Measurements from ENCODE around the gene ANGPTL2.
"Not testable (repeated sequence)": the region's sequence is repeated elsewhere in the genome, so short reads cannot be mapped to it uniquely, and the experiment has no call there.

Gene ANGPTL2

DNA sequence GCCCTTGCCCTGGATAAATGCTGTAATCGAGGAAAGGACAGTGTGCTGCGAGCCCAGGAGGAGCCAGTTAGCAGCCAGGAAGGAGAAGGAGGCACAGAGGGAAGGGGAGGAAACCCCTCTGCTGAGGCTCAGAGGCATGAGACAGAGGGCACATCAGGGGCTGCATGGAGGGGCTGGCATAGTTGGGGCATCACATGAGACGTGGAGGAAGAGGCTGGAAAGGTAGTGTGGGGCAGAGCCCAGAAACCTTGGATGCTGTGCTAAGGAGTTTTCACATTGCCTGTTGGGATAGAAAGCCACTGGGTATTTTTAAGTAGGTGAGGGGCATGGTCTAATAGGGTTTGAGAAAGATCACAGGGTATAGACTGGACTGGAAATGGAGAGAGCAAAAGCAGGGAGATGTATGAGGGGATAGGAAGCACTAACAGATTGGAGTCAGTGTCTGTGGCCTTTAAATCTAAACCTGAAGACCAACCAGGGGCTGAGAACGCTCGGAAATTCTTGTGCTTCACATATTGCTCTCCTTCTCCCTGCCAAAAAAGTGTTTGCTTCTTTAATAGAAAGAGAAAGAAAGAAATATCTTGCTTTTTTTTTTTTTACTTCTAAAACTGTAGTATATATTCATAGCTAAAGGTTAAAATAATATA lies 33.0 kb upstream of the ANGPTL2 start:
- DNase-seq (ENCODE audit: low read depth in 2 of 2) = no peak

DNA sequence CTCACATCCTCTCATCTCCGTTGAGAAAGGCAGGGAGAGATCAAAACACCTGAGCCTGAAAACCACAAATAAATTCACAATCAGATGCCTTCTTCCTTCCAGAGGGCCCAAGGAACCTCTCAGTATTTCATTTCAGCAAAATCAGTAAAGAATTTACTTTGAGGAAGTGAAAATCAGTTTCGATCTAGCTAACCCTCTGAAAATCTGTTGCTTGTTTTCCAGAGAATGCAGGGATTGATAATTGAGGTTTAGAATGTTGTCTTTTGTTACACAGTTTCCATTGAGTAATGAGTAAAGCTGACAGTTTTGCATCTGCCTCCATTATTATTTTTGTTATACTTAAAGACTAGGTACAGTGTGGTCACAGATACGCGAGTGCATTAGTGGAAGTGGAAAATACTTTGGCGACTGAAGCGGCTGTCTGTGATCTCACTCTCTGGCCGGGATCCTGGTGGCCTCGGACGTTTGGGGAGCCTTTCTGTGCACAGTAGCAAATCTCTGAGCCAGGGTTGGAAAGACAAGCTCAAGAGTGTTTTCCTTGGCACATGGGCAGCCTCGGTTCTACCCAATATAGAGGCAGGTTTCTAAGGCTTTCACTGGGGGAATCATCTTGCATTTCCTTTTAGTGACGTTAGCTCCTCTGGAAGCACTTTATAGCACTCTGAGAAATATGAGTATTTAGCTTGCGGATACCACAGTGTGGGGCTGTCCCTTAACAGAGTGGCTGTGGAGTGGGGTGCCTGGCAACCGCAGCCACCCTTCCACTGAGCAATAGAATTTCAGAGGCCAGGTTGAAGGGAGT lies 32.2 kb upstream of the ANGPTL2 start:
- DNase-seq (ENCODE audit: low read depth in 2 of 2) = peak in 1 of 2 donors; percentile 13

DNA sequence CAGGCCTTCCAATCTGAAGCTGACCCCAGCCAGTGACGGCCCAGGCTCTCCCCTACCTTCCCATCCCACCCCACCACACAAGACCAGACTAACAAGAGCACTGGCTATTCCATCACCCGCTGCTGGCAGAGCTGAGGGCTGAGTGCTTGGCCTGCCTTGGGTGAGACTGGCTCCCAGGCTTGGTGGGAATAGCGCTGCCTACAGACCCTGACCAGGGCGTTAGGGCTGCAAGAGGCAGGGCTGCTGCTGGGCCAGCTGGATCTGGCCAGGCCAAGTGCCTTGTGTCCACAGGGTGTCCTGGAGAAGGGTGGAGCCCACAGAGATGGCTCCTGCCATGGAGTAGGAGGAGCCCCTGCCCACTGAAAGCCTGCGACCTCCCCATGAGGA lies 31.6 kb upstream of the ANGPTL2 start:
- no peak for DNase-seq (ENCODE audit: low read depth in 2 of 2)

DNA sequence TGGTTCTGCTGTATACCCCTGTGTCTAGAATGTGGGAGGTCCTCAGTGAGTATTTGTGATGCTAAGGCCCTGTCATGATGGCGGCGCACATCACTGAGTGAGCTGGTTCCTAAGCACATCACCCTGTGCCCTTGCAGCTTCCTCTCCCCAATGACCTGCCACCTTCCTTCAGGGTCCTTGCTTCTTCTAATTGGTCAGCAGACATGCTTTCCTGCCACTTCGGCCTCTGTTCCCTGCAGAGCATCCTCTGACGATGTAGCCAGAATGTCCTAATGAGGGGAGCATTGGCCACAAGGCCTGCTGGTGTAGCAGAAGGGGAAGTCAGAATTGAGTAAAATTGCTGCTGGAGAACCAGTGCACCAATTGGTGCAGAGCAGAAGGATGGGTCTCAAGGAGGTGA lies 31.1 kb upstream of the ANGPTL2 start:
- no peak for DNase-seq (ENCODE audit: low read depth in 2 of 2)

DNA sequence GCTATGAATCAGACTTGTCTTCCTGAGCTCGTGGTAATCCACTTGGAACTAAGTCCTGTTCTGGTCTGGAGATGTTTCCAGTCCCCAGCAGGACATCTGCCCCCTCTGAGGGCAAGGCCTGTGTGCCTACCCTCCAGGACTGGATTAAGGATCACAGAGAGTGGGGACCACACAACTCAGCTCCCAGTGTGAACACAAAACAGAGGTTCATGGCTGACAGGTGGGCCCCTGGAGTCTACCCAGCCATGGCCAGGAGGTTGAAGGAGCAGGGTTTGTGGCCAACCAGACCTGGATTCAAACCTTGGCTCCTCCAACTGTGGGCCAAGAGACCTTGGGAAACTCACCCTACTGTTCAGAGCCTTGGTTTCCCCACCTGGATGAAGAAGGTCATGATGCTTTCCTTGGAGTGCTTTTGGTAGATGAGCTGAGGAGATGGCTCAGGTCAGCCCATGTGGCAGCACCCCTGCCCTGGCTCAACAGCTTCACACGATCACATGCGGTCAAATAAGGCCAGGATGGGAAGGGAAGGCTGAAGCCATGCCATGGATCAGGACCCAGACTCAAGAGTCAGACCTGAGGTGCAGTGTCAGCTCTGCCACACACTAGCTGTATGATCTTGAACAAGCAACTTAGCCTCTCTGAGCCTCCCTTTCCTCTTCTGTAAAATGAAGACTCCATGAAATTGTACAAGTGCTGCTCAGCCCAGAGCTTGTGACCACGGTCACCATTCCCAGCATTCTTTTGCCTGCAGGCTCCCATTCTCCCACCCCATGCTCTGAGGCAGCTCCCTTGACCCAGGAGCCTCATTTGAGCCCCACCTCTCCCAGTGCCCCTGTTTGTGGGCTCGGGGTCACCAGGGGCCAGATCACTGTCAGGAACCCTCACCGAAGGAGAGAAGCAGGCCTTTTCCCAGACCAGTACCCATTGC lies 27.3 kb upstream of the ANGPTL2 start:
- DNase-seq (ENCODE audit: low read depth in 2 of 2) = no peak

DNA sequence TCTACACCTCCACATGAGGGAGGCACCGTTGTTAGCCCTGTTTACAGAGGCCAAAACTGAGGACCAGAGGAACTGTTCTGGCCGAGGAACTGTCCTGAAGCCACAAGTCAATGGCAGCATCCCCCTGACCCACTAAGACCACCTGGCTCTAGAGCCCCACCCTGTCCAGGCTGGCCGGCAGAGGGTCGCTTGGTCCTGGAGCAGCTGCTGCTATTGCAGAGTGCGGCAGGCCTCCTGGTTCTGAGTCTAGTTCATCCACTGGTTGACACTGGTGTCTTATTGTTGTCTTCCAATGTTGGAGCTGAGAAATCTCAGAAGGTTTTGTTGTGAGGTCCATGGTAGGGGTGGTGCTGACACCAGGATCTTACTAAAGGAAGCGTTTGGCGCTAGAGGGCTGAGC lies 26.6 kb upstream of the ANGPTL2 start:
- no peak for DNase-seq (ENCODE audit: low read depth in 2 of 2)

DNA sequence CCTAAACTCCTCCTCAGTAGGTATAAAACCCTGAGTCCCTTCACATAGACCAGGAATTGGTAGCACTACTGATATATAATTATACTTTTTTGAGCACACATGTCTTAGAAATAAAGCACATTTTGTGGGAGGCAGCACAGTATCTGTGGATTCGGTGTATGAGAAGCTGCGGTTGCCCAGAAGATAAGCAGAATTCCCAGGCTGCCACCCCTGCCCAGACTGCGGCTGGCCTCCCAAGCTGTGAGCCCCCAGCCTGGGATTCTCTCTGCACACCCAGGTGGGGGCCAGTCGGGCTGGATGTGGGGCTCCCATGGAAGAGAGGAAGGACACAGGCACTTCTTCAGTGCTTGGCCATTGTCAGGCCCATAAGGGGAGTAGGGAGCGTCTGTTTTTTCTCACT lies 25.6 kb upstream of the ANGPTL2 start:
- no peak for DNase-seq (ENCODE audit: low read depth in 2 of 2)

DNA sequence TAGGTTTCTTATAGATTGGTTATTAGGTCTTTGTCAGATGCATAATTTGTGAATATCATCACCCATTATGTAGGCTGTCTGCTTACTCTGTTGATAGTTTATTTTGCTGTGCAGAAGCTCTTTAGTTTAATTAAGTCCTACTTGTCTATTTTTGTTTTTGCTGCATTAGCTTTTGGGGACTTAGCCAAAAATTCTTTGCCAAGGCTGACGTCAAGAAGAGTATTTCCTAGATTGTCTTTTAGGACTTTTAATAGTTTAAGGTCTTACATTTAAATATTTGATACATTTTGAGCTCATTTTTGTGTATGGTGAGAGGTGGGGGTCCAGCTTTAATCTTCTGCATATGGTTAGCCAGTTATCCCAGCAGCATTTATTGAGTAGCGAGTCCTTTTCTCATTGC lies 24.8 kb upstream of the ANGPTL2 start:
- DNase-seq (ENCODE audit: low read depth in 2 of 2) = no peak

DNA sequence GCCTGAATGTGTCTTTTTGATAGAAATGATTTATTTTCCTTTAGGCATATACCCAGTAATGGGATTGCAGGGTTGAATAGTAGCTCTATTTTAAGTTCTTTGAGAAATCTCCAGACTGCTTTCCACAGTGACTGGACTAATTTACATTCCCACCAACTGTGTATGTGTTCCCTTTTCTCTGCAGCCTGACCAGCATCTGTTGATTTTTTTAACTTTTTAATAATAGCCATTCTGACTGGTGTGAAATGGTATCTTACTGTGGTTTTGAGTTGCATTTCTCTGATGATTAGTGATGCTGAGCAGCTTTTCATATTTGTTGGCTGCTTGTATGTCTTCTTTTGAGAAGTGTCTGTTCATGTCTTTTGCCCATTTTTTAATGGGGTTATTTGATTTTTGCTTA lies 24.4 kb upstream of the ANGPTL2 start:
- not testable (repeated sequence) for DNase-seq (ENCODE audit: low read depth in 2 of 2)

DNA sequence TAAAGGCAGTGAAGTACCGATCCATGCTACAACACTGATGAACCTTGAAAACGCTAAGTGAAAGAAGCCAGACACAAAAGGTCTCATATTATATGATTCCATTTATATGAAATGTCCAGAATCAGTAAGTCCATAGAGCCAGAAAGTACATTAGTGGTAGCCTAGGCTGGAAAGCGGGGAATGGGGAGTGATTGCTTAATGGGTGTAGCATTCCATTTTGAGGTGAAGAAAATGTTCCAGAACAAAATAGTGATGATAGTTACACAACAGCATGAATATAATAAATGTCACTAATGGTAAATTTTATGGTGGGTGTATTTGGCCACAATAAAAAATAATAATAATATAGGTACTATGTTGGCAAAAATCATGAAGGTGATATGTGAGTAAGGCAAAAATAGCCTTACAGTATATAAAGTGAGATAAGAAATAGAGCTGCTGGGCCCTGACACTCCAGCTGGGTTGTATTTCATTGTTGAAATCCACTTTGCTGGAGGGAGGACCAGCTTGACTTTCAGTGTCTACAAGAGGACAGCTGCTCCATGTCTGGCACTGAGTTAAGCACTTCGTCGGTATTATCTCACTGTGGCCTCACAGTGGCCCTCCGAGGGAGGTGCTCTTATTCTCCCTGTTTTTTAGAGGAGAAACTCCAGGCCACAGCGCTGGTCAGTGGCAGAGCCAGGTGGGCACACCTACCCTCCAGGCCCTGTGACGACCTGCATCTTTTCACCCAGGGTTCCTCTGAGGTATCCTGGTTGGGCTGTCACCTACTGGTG lies 22.4 kb upstream of the ANGPTL2 start:
- no peak for DNase-seq (ENCODE audit: low read depth in 2 of 2)

DNA sequence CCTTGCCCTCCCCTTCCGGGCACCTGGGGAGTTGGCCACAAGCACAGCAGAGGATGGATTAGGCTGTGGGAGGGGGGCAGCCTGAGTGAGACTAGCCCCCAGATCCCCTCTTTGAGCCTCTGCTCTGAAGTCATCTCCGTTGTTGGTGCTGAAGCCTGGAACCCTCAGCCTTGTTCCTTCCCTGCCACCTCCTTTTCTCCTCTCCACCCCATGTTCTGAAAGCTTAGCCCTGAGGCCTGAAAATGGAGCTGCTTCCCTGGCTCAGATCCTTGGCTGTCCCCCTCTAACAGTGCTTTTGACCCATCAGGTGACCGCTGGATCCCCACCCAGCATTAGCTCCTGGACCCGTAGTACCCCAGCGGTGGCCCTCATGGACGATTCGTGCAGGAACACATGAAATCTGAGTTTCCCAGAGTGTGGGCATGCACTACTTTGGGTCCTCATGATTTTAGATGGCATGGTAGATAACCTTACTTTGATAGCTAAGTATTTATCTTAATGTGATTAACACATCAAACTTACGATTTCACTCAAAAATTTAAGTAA lies 21.6 kb upstream of the ANGPTL2 start:
- DNase-seq (ENCODE audit: low read depth in 2 of 2) = no peak

DNA sequence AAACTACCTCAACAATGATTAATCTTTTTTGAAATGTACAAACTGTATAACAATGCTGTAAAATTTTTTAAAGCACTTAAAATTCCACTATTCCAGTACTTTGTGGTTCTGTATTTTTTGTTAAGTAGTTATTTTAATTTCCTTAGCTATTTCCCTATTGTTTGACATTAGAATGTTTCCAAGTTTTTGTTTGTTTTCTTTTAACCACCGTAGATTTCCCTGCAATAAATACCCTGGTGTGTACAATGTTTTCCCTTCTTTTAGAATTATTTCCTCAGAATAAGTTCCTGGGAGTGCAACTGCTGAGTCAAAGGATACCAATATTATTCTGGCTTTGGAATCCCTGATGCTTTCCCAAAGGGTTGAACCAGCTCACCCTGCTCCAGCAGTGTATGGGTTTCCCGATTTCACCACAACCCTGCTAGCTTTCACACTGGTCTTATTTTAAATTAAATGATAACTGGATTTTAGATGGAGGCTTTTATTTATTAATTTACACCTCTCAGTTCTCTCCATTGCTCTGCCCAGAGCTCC lies 20.6 kb upstream of the ANGPTL2 start:
- no peak for DNase-seq (ENCODE audit: low read depth in 2 of 2)

DNA sequence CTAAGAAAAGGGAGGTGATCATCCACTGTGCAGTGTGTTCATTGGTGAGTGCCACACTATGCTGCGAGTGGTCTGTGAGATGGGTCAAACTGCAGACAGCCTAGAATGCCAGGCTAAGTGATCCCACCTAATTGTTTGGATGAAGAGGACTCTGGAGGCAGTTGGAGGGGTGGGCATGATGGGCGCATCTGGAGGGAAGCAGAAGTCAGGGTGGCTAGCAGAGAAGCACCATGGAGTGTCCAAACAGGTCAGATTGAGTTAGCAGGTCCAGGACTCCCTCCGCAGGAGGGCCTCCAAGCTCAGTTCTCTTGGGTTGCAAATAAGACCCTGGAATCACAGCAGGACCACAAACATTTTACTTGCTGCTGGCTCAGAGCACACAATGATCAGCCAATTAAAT lies 19.9 kb upstream of the ANGPTL2 start:
- no peak for DNase-seq (ENCODE audit: low read depth in 2 of 2)

DNA sequence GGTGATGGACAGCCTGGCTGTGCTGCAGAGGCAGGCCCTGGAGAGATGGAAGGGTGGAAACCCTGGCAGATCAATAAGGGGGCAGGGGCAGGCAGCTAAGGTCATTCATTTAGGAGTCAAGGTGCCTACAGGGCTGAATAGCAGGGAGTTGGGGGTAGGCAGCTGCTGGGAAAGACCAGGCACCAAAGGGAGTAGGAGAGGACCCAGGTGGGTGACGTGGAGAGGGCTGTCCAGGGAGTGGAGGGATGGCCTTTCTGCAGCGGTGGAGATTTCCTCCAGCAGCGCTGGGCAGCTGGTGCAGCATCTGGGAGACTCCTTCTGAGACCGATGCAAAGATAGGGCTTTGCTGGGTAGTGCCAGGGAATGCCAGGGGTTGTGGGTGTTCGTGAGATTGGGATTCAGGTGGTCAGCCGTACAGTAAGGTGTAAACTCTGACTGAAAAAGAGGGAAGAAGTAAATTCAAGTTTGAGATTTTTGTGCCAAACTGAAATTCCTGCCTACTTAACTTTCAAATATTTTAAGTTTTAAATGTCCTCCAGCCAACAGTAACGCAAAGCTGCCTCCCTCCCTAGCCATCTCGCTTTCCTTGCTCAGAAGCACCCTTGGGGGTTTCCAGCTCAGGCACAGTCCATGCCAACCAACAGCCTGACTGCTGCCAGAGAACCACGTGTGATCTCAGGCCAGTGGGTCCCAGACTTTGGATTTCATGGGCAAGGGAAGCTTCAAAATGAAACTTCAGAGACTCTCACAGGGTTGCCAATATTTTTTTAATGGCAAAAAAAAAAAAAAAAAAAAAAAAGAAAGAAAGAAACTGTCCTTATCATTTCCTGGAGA lies 18.6 kb upstream of the ANGPTL2 start:
- DNase-seq (ENCODE audit: low read depth in 2 of 2) = no peak

DNA sequence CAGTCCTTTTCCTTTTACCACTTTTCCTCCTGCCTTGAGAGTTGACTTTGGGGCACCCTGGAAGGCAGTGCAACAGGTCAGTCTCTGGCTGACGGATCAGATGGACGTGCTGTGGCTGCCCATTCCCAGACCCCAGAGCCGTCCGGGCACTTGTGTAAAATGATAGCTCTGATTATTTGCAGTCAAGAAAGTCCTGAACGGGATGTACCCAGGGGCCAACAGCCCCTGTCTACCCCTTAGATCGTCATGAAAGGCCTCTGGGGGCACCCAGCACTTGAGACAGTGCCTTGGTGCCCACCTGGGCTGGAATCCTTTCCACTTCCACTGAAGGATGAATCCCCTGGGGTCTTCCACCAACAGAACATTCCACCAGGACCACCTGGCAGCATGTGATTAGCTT lies 17.7 kb upstream of the ANGPTL2 start:
- no peak for DNase-seq (ENCODE audit: low read depth in 2 of 2)

DNA sequence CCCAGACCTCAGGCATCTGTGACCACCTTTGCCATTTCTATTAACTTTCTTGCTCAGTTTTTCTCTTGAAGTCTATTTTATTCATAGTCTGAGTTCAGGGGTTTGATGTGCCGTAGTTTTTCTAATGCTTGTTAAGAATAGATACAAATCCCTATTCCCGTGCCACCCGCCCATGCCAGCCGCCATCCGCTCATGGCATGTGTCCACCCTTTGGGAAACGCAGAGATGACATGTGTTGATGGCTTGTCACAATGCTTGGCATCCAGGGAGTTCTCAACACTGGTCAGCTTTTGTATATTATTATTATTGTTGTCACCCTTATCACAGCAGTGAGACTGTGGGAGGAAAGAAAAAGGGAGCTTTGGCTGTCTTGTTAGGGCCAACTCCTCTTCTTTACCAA lies 17.3 kb upstream of the ANGPTL2 start:
- no peak for DNase-seq (ENCODE audit: low read depth in 2 of 2)

DNA sequence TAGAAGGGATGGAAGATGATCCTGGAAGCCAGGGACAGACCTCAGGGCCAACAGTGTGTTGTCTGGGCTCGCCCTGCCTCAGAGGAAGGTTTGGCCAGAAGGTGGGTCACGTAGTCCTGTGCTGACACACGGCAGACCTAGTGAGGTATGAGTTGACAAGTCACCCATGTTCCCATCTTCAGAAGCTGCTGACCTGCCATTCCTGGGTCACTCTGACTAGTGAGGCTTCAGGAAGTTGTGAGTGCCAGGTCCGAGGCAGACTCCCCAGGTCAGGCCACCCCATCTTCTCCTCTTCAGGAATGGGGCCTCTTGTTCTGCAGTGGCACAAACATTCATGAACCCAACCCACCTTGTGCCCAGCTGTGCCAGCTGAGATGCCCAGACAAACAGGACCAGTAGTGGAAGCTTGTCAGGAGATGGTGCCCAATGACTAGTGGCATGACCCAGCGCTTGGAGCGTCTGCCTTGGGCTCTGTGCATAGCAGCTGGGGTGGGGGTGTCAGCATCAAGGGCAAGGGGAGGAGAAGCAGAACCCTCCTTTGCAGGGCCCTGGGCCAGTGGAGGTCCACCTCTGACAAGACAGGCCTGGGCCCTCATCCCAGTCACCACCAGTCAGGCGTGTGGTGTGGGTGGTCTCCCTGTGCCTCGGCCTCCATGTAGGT lies 16.8 kb upstream of the ANGPTL2 start:
- DNase-seq (ENCODE audit: low read depth in 2 of 2) = no peak

DNA sequence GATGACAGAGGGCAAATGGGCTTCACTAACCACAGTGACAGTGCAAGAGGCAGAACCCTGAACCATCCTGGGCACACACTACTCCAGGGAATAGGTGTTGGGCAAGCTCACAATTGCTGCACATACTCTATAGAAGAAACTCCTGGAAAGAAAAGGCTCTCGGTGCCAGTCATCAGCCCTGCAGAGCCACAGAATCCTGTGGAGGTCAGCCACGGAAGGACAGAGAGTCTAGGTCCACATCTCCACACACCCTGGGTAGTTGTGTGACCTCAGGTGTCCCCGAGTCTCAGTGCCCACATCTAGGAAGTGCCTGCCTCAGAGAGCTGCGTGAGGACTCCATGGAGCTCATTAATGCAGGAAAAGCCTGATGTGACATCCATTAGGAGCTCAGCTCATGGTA lies 16.0 kb upstream of the ANGPTL2 start:
- DNase-seq (ENCODE audit: low read depth in 2 of 2) = no peak

DNA sequence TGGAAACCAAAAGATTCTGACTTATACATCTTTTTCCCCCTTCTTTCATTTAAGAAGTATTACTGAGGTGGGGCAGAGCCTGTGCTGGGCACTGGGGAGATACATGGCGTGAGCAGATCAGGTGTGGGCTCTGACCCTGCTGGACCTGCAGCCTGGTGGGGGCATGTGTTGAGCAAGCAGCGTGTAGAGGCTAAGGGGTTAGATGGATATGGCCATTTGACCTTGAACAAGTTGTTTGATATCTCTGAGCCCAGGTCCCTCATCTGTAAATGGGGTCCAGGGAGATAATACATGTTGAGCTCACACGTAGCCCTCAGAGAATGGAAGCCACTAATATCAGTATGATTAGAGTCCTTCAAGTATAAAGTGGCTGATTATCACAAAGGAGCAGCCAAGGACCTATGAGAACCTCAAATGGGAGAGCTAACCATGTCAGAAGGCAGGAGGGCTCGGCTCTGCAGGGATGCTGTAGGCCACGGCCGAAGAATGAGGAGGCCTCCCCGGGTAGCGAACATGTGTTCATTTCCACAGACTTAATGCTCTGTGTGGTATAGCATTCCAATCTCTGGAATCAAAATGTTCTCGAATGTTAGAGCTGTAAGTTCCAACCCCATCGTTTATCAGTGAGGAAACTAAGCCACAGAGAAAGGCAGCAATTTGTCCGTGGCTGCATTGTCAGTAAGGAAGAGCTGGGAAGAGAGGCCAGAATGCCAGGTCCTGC lies 15.4 kb upstream of the ANGPTL2 start:
- no peak for DNase-seq (ENCODE audit: low read depth in 2 of 2)
